IPS-18a (cell line): ENCODE results near the gene TBC1D2B.
"Not testable (repeated sequence)": the region's sequence is repeated elsewhere in the genome, so short reads cannot be mapped to it uniquely, and the experiment has no call there.

ENCODE experiments used
- H3K27ac ChIP-seq: one replicate; pipeline ENCODE4 v1.5.1; 2013; ENCODE audit warnings: low read length
- H3K27me3 ChIP-seq: one replicate; pipeline ENCODE4 v1.6.1; 2013; ENCODE audit warnings: mild to moderate bottlenecking, low read length; ENCODE audit not compliant: control insufficient read depth, insufficient read depth
- H3K36me3 ChIP-seq: one replicate; pipeline ENCODE4 v1.6.1; 2013; ENCODE audit warnings: low read depth, low read length; ENCODE audit not compliant: control insufficient read depth
- H3K4me1 ChIP-seq: one replicate; pipeline ENCODE4 v1.6.1; 2013; ENCODE audit warnings: low read depth, low read length; ENCODE audit not compliant: control insufficient read depth
- H3K4me3 ChIP-seq: one replicate; pipeline ENCODE4 v1.5.1; 2013; ENCODE audit warnings: low read length
- H3K9ac ChIP-seq: one replicate; pipeline ENCODE4 v1.6.1; 2013; ENCODE audit warnings: mild to moderate bottlenecking, low read length, moderate library complexity
- H3K9me3 ChIP-seq: one replicate; pipeline ENCODE4 v1.6.1; 2013; ENCODE audit warnings: low read depth, low read length; ENCODE audit not compliant: control insufficient read depth

Gene TBC1D2B

DNA sequence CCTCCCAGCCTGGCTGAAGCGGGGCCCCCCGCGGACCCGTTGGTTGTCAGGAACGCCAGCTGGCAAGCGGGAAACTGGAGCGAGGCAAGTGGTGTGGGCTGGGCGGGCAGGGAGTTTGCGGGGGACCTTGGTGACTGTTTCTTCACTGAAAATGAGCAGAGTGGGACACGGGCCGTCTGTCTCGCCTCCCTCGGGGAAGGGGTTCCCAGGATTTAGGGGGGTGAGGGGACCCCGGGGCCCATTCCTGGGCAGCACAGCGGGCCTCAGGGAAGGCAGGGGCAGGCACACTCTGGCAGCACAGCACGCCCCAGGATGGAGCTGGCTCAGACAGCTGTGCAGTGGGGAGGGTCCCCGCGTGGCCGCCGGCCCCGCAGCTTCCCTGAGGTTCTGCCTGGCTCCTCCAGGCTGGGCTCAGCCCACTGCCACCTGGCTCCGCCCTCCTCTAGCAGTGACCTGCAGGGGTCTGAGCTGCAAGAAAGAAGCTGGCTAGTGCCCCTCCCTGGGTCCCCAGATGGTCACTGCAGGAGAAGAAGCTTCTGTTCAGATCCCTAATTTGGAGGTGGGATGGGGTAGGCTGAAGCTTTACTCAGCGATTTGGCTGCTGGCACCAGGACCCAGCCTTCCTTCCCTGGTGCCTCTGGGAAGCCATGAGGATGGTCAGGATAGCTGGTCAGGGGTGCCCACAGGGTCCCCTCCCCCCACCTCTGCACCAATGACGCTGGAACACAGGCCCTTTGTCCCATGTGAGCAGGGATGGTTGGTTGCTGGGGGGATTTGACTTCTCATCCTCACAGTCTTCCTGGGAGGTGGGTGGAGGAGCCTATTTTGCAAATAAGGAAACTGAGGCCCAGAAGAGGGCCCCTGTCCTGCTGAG is 90.4 kb downstream of the TBC1D2B start:
- Histone ChIP-seq H3K27me3 (no peaks in the 10 kb centered on the region), H3K4me1 (peaks cover 5% of the 10 kb centered on the region), H3K9me3 (no peaks in the 10 kb centered on the region), H3K4me3 (no peak overlapping the region), H3K36me3 (no peaks in the 10 kb centered on the region), H3K27ac (no peak overlapping the region), H3K9ac (no peak overlapping the region)

- Histone ChIP-seq H3K27ac (no peak overlapping the region), H3K9ac (no peak overlapping the region), H3K4me1 (peaks cover 5% of the 10 kb centered on the region), H3K36me3 (no peaks in the 10 kb centered on the region), H3K27me3 (no peaks in the 10 kb centered on the region), H3K4me3 (no peak overlapping the region), H3K9me3 (no peaks in the 10 kb centered on the region)
These were observed 91.5 kb downstream of the TBC1D2B start for GRCh38 chr15:77985931-77986480.

- no peak overlapping the region for H3K9ac ChIP-seq
- peaks cover 5% of the 10 kb centered on the region for H3K4me1 ChIP-seq
- H3K9me3 ChIP-seq: no peaks in the 10 kb centered on the region
- no peaks in the 10 kb centered on the region for H3K36me3 ChIP-seq
- no peak overlapping the region for H3K27ac ChIP-seq
- H3K4me3 ChIP-seq: no peak overlapping the region
- H3K27me3 ChIP-seq: no peaks in the 10 kb centered on the region
These were observed 92.2 kb downstream of the TBC1D2B start for GRCh38 chr15:77985031-77985930.

GRCh38 chr15:77984446-77984861 is 93.1 kb downstream of the TBC1D2B start:
- Histone ChIP-seq H3K4me3 (no peak overlapping the region), H3K27ac (no peak overlapping the region), H3K27me3 (no peaks in the 10 kb centered on the region), H3K4me1 (peaks cover 5% of the 10 kb centered on the region), H3K9ac (no peak overlapping the region), H3K9me3 (no peaks in the 10 kb centered on the region), H3K36me3 (no peaks in the 10 kb centered on the region)

DNA sequence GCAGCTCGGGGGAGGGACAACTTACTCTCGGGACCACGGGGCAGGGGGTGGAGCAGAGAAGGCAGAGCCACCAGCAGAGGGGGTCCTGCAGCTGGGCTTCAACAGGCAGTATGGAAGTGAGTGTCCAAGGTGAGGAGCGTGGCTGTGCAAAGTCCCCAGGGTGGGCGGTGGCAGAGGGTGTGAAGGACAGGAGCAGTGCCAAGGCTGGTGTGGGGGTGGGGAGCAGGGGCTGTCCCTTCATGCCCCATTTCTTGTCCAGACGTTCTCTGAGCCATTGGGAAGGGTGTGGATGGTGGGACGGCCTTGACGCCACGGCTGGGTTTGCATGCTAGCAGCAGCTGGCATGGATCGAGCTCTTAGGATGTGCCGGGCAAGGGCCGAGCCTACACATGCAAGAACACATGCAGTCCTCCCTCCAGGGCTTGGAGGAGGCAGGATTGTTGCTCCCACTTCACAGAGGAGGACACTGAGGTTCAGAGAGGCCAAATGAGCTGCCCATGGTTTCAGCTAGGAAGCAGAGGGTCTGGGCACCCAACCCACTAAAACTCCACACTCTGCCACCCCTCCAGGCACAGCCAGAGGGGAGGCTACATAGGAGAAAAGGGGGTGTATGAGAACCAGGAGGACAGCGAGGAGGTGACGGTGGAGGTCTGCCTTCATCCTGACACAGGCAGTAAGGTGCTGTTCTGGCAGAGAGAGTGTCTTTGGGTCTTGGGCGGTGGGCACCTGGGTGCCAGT is 93.6 kb downstream of the TBC1D2B start:
- Histone ChIP-seq H3K27me3 (no peaks in the 10 kb centered on the region), H3K27ac (no peak overlapping the region), H3K4me3 (no peak overlapping the region), H3K9me3 (no peaks in the 10 kb centered on the region), H3K36me3 (no peaks in the 10 kb centered on the region), H3K9ac (no peak overlapping the region), H3K4me1 (peaks cover 5% of the 10 kb centered on the region)

- Histone ChIP-seq H3K27me3 (no peaks in the 10 kb centered on the region), H3K4me1 (peaks cover 5% of the 10 kb centered on the region), H3K27ac (no peak overlapping the region), H3K36me3 (no peaks in the 10 kb centered on the region), H3K9ac (no peak overlapping the region), H3K9me3 (no peaks in the 10 kb centered on the region), H3K4me3 (no peak overlapping the region)
These were observed 94.3 kb downstream of the TBC1D2B start for GRCh38 chr15:77983091-77983707.

DNA sequence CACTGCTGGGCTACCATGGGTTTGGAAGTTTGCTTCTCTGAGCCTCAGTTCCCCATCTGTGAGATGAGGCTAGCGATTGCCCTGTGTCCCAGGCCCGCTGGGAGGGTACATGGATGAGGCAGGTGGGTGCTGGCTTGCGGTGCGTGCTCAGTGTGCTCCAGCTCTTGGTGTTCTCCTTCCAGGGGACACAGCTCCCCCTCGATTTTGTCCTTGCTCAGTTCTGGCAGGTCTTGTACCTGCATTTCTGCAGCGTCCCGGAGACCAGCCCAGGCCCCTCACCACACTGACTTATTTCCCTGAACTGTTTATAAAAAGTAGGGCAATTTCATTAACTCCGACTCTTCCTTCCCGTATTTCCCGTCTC is 95.4 kb downstream of the TBC1D2B start:
- Histone ChIP-seq H3K36me3 (no peaks in the 10 kb centered on the region), H3K9ac (no peak overlapping the region), H3K9me3 (no peaks in the 10 kb centered on the region), H3K4me3 (no peak overlapping the region), H3K4me1 (peaks cover under 1% of the 10 kb centered on the region), H3K27me3 (no peaks in the 10 kb centered on the region), H3K27ac (no peak overlapping the region)

DNA sequence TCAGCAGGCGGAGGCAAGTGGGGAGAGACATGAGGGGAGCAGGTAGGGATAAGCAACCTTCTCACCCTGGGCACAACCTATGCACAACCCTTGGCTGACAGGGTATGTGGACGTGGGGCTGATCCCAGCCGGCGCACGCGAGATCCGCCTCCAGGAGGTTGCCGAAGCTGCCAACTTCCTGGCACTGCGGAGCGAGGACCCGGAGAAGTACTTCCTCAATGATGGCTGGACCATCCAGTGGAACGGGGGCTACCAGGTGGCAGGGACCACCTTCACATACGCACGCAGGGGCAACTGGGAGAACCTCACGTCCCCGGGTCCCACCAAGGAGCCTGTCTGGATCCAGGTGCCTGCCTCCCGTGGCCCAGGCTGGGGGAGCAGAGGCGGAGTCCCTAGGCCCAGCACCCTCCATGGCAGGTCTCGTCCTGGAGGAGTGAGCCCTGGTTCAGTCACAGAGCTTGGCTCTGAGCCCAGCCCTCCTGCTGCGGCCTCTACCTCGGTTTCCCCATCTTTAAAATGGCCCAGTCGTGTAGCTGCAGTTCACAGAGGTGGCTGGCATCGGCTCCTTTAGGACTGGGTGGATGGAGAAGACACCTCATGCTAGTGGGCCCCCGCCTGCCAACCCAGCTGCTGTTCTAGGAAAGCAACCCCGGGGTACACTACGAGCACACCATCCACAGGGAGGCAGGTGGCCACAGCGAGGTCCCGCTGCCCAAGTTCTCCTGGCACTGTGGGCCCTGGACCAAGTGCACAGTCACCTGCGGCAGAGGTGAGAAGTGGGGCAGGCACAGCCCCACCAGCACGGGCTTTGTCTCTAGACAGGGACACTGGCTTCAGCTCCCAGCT is 96.0 kb downstream of the TBC1D2B start:
- no peak overlapping the region for H3K27ac ChIP-seq
- H3K36me3 ChIP-seq: no peaks in the 10 kb centered on the region
- H3K4me1 ChIP-seq: no peaks in the 10 kb centered on the region
- no peak overlapping the region for H3K4me3 ChIP-seq
- H3K27me3 ChIP-seq: no peaks in the 10 kb centered on the region
- no peaks in the 10 kb centered on the region for H3K9me3 ChIP-seq
- H3K9ac ChIP-seq: no peak overlapping the region

DNA sequence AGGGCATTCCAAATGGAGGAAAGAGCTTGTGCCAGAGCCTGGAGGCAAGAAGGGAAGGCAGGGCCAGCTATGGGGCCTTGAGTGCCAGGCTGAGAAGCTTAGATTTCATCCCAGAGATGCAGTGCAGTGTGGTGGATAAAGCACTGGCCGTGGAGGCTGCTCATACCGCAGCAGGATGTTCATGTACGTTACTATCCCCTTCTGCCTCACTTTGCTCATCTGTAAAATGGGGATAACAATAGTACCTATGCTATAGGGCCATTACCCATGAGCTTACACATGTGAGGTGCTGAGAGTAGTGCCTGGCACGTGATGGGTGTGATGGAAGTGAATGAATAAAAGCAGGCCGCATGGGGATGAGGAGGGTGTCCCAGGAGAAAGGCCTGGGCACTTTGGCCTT is 96.8 kb downstream of the TBC1D2B start:
- H3K27me3 ChIP-seq, H3K36me3 ChIP-seq, H3K4me1 ChIP-seq, H3K27ac ChIP-seq, H3K9me3 ChIP-seq, H3K9ac ChIP-seq, H3K4me3 ChIP-seq: not testable (repeated sequence)

- Histone ChIP-seq H3K4me3 (no peak overlapping the region), H3K27ac (no peak overlapping the region), H3K27me3 (no peaks in the 10 kb centered on the region), H3K9ac (no peak overlapping the region), H3K4me1 (no peaks in the 10 kb centered on the region), H3K36me3 (no peaks in the 10 kb centered on the region), H3K9me3 (no peaks in the 10 kb centered on the region)
These were observed 97.4 kb downstream of the TBC1D2B start for GRCh38 chr15:77980098-77980497.
